Epidermal melanocyte (primary cell): ENCODE results near the gene GAS7.
A peak's percentile ranks its signal among the peaks of the same experiment; 100 is the strongest.

ENCODE experiments used
- DNase-seq: peaks from one replicate; pipeline ENCODE4 v3.0.0; 2011; ENCODE audit warnings: low spot score; ENCODE audit not compliant: insufficient read length

The GAS7 gene

DNA sequence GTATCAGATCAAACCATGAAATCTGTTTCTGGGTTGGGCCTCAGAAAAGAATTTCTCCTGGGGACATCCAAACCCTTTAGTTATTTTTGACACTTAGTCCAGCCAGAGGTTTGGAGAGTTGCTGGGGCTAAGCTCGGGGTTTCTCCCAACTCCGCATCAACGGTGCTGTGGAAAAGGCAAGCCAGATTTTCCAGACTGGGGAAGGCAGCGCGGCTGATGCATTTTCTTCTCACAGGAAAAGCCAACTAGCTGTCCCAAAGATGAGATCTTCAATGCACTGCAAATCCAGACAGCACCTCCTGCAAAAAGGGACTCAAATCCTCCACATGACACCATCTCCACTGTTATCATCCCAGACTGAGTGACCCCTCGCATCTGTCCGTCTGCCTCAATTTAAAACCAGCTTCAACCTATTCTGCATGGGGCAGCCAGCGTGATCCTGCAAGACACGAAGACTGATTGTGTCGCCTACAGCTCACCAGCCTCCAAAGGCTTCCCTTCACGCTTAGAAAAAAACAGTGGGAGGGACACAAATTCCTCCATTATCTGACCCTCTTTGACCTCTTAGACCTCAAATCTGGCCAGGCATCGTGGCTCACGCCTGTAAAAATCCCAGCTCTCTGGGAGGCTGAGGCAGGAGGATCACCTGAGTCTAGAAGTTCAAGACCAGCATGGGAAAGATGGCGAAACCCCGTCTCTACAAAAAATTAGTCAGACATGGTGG is 62.0 kb downstream of the GAS7 start:
- DNase-seq = no peak

DNA sequence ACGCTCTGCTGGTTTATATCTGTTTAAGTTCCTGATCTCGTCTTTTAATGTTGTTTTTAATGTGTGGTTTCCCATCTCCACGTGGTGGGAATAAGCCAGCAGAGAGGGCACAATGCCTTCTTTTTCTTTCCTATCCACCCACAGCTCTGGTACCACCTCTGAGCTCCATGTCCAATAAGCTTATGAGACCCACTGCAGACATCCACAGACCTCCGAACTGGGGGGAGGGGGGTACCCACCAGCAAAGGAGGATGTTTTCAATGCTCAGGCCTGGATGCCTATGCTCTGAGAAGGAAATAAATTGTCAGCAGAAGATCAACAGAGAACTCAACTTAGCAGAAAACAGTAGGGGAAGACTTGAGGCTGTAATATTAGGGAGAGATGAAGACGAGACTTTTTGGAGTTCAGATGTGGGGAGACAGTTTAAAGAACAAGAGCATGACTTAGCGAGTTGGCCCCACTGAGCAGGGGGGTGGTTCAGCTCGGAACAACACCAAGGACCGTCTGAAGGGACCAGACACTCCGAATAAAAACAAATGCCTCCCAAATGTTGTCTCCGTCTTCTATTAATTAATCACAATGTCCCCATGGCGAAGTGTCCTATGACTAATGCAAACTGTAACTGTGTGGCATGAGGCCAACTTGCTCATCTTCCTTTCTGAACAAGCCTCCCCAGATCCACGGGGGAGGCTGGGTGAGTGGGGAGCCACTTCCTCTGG is 62.7 kb downstream of the GAS7 start:
- peak; percentile 32 for DNase-seq

- no peak for DNase-seq
These were observed 67.7 kb downstream of the GAS7 start for GRCh38 chr17:10130677-10131076.

DNA sequence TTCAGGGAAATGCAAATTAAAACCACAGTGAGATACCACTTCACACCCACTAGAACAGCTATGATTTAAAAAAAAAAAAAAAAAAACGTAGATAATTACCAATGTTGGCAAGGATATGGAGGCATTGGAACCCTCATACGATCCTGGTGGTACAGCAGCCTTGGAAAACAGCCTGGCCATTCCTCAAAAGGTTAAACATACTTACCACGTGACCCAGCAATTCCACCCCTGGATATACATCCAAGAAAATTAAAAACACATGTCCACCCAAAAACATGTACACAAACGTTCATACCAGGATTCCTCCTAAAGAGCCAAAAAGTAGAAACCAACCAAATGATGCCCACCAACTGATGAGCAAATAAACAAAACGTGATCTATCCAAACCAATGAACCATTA is 68.1 kb downstream of the GAS7 start:
- no peak for DNase-seq

GRCh38 chr17:10127819-10128425 is 70.5 kb downstream of the GAS7 start:
- DNase-seq = peak; percentile 28

- DNase-seq = peak; percentile 35
These were observed 71.5 kb downstream of the GAS7 start for GRCh38 chr17:10126616-10127501.

DNA sequence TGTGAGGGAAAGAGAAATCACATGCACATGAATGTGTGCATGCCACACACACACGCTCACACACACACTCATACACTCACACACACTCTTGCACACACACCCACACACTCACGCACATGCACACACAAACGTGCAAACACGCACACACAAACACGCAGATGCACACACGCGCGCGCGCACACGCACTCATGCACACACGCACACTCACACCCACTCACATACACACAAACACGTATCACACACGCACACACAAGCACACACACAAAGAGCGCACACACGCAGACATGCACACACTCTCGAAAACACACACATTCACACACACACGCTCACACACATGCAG is 72.2 kb downstream of the GAS7 start:
- no peak for DNase-seq

GRCh38 chr17:10125531-10126275 is 72.7 kb downstream of the GAS7 start:
- DNase-seq = no peak

DNA sequence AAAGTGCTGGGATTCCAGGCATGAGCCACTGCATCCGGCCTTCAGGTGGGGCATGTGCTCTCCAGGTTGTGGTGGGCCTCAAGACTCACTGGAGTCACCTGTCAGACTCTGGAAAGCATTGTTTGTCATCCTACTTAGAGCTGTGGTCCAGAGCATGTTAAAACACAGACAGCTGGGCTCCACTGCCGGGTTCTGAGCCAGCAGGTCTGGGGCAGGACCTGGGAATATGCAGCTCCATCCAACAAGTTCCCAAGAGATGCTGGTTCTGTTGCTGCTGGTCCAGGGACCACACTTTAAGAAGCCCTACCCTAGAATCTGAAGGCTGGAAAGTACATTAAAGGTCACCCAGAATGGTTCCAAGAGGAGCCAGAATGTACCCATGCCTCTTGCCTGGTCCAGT is 75.3 kb downstream of the GAS7 start:
- DNase-seq = no peak

- no peak for DNase-seq
These were observed 76.3 kb downstream of the GAS7 start for GRCh38 chr17:10121971-10122707.

DNA sequence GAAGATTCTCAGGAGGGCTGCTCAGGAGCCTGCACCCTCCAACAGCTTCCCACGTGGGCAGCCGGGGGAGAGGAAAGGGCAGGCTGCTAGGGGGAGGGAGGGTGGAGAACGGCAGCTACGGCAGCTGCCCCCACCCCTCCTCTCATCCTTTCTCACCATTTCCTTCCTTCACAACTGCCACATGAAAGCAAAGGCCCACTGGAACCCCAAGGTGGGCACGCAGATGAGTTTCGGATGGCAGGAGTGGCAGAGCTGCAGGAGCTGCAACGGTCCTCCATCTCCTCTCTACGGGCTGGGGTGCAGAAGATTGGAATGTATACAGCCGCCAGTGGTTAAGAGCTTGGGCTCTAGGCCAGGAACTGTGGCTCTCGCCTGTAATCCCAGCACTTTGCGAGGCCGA is 77.7 kb downstream of the GAS7 start:
- no peak for DNase-seq

GRCh38 chr17:10120109-10120485 is 78.3 kb downstream of the GAS7 start:
- DNase-seq = no peak

- DNase-seq = no peak
These were observed 79.0 kb downstream of the GAS7 start for GRCh38 chr17:10119203-10120108.

- no peak for DNase-seq
These were observed 79.6 kb downstream of the GAS7 start for GRCh38 chr17:10118788-10119130.

- DNase-seq = no peak
These were observed 80.8 kb downstream of the GAS7 start for GRCh38 chr17:10117581-10118001.

- no peak for DNase-seq
These were observed 81.5 kb downstream of the GAS7 start for GRCh38 chr17:10116753-10117420.

- DNase-seq = no peak
These were observed 82.1 kb downstream of the GAS7 start for GRCh38 chr17:10116267-10116666.

GRCh38 chr17:10115536-10115932 is 82.9 kb downstream of the GAS7 start:
- no peak for DNase-seq
